ENCODE data around the gene PEDS1. TPM values are rescaled to one million over a fixed set of nuclear protein-coding genes. Genes with fewer than 3 reads are reported as not detected.

PEDS1 gene
- total and polyA plus RNA-seq, 2 of the 13 experiments (the other 11 are each of a cell fraction or from before 2014, with no cell fraction given): 30.5 to 93.9 TPM

DNA sequence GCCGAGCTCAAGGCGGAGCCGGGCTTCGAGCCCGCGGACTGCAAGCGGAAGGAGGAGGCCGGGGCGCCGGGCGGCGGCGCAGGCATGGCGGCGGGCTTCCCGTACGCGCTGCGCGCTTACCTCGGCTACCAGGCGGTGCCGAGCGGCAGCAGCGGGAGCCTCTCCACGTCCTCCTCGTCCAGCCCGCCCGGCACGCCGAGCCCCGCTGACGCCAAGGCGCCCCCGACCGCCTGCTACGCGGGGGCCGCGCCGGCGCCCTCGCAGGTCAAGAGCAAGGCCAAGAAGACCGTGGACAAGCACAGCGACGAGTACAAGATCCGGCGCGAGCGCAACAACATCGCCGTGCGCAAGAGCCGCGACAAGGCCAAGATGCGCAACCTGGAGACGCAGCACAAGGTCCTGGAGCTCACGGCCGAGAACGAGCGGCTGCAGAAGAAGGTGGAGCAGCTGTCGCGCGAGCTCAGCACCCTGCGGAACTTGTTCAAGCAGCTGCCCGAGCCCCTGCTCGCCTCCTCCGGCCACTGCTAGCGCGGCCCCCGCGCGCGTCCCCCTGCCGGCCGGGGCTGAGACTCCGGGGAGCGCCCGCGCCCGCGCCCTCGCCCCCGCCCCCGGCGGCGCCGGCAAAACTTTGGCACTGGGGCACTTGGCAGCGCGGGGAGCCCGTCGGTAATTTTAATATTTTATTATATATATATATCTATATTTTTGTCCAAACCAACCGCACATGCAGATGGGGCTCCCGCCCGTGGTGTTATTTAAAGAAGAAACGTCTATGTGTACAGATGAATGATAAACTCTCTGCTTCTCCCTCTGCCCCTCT lies 38.2 kb upstream of the PEDS1 start (continued):
- TF ChIP-seq, protein P1, sequence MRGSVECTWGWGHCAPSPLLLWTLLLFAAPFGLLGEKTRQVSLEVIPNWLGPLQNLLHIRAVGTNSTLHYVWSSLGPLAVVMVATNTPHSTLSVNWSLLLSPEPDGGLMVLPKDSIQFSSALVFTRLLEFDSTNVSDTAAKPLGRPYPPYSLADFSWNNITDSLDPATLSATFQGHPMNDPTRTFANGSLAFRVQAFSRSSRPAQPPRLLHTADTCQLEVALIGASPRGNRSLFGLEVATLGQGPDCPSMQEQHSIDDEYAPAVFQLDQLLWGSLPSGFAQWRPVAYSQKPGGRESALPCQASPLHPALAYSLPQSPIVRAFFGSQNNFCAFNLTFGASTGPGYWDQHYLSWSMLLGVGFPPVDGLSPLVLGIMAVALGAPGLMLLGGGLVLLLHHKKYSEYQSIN (CRISPR knock-in tag; IDR thresholded peaks at IDR 0.05; ENCODE audit: borderline replicate concordance): 0 out of 2 replicates have a peak, but pooled peaks have one; percentile 36
- peak; percentile 47; the same call in 1 of the 2 replicates for TF ChIP-seq ZBTB20 (CRISPR knock-in tag; IDR thresholded peaks at IDR 0.05; ENCODE audit: borderline replicate concordance, low read depth)
- TF ChIP-seq ZBTB7B (CRISPR knock-in tag; IDR thresholded peaks at IDR 0.05): no peak
- peak; percentile 94 for TF ChIP-seq SAFB2 (CRISPR knock-in tag; IDR thresholded peaks at IDR 0.05; ENCODE audit: borderline replicate concordance, low read depth)
- no peak for TF ChIP-seq ZNF260 (CRISPR knock-in tag; IDR thresholded peaks at IDR 0.05; ENCODE audit: borderline replicate concordance, low read depth)
- 0 out of 2 replicates have a peak, but pooled peaks have one; percentile 25 for TF ChIP-seq ZSCAN9 (CRISPR knock-in tag; IDR thresholded peaks at IDR 0.05; ENCODE audit: borderline replicate concordance)
- TF ChIP-seq ATF7 (IDR thresholded peaks at IDR 0.05): no peak
- TF ChIP-seq ATF7 (CRISPR knock-in tag; IDR thresholded peaks at IDR 0.05): no peak
- TF ChIP-seq HNF4G (IDR thresholded peaks at IDR 0.05; ENCODE audit: borderline replicate concordance, low read depth, low read length): no peak
- peak; percentile 18; the same call in 1 of the 2 replicates for TF ChIP-seq HNF4G (CRISPR knock-in tag; IDR thresholded peaks at IDR 0.05; ENCODE audit: borderline replicate concordance, low read depth)
- no peak for TF ChIP-seq SOX13 (IDR thresholded peaks at IDR 0.05)
- peak in 1 of 2 experiments; percentile 24; a peak in 1 of 4 replicates for TF ChIP-seq SOX13 (CRISPR knock-in tag; conservative IDR thresholded peaks at IDR 0.05 in 1 of 2, IDR thresholded peaks at IDR 0.05 in 1 of 2)
- no peak for TF ChIP-seq NFE2 (CRISPR knock-in tag; IDR thresholded peaks at IDR 0.05)
- TF ChIP-seq ZNF609 (CRISPR knock-in tag; IDR thresholded peaks at IDR 0.05; ENCODE audit: borderline replicate concordance): peak; percentile 36
- TF ChIP-seq ZNF598 (CRISPR knock-in tag; IDR thresholded peaks at IDR 0.05; ENCODE audit: borderline replicate concordance): 0 out of 2 replicates have a peak, but pooled peaks have one; percentile 22
- peak; percentile 62 for TF ChIP-seq ZFY (CRISPR knock-in tag; IDR thresholded peaks at IDR 0.05)
- no peak; the same call in 1 of the 2 replicates for TF ChIP-seq ETV6 (CRISPR knock-in tag; conservative IDR thresholded peaks at IDR 0.05)
- peak; percentile 77 for TF ChIP-seq ZNF883 (CRISPR knock-in tag; IDR thresholded peaks at IDR 0.05; ENCODE audit: not compliant biosample characterization)
- TF ChIP-seq SP4 (CRISPR knock-in tag; IDR thresholded peaks at IDR 0.05): peak; percentile 54
- TF ChIP-seq ZNF713 (CRISPR knock-in tag; IDR thresholded peaks at IDR 0.05): peak; percentile 32; the same call in 1 of the 2 replicates
- 0 out of 2 replicates have a peak, but pooled peaks have one; percentile 23 for TF ChIP-seq DZIP1 (CRISPR knock-in tag; IDR thresholded peaks at IDR 0.05)

Measured in HepG2 (cell line).